Coronary artery (tissue), 2 donors: ENCODE results near the gene CFAP58.
"Not testable (repeated sequence)": the region's sequence is repeated elsewhere in the genome, so short reads cannot be mapped to it uniquely, and the experiment has no call there.

Experiments used
- DNase-seq: peaks from one replicate; pipeline ENCODE4 v3.0.0-alpha.2; 2017; ENCODE audit warnings: low spot score
- H3K27ac ChIP-seq, 2 donors: fragments of 200-600 bp; sonication (generic); one replicate each; pipeline ENCODE4 v1.5.1; 2016 to 2019
- H3K4me3 ChIP-seq: fragments of 200-600 bp; sonication (generic); 2 replicates; pipeline ENCODE4 v1.5.1; 2016; ENCODE audit warnings: mild to moderate bottlenecking, moderate library complexity
- CTCF ChIP-seq: fragments of 200-600 bp; sonication (generic); IDR thresholded peaks from one replicate; pipeline ENCODE4 v1.5.1; 2019; ENCODE audit warnings: antibody characterized with exemption

CFAP58 gene

GRCh38 chr10:104457543-104457828 is 103.9 kb downstream of the CFAP58 start:
- no peak overlapping the region for H3K4me3 ChIP-seq
- TF ChIP-seq CTCF, result no peak
- DNase-seq, result no peak

DNA sequence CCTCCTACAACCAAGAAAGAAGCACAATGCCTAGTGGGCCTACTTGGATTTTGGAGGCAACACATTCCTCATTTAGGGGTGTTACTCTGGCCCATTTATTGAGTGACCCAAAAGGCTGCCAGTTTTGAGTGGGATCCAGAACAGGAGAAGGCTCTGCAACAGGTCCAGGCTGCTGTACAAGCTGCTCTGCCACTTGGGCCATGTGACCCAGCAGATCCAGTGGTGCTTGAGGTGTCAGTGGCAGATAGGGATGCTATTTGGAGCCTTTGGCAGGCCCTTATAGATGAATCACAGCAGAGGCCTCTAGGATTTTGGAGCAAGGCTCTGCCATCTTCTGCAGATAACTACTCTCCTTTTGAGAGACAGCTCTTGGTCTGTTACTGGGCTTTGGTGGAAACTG is 111.9 kb downstream of the CFAP58 start:
- H3K27ac ChIP-seq, H3K4me3 ChIP-seq, DNase-seq: not testable (repeated sequence)

More at GRCh38 chr10:104457543-104457828, 103.9 kb downstream of the CFAP58 start:
- no peak overlapping the region for H3K27ac ChIP-seq

- H3K27ac ChIP-seq, H3K4me3 ChIP-seq, DNase-seq: not testable (repeated sequence)
Observed at GRCh38 chr10:104468818-104469217, 115.2 kb downstream of the CFAP58 start.

DNA sequence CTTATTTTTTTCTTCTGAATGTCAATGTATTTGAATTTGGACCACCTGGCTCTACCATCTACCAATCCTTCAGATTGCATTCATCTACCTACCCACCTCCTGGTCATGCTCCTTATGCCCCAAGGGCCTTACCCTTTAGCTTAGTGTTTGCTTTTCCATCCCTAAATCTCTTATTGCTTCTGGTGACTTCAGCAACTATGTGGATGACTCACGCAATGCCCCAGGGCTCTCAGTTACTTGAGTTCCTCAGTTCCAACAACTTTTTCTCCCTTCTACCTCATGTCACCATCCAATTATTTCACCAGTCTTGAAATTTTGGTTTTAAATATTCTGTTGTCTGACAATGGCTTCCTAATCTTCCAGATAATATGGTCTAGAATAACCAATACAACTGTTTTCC is 118.9 kb downstream of the CFAP58 start:
- no peak for DNase-seq
- Histone ChIP-seq H3K27ac (no peak overlapping the region), H3K4me3 (no peak overlapping the region)
- TF ChIP-seq CTCF, result no peak

- Histone ChIP-seq H3K27ac (no peak overlapping the region), H3K4me3 (no peak overlapping the region)
- no peak for DNase-seq
- TF ChIP-seq CTCF, result no peak
Observed at GRCh38 chr10:104472957-104473745, 119.5 kb downstream of the CFAP58 start.

GRCh38 chr10:104478380-104478779 is 124.7 kb downstream of the CFAP58 start:
- DNase-seq, result no peak
- Histone ChIP-seq H3K4me3 (no peak overlapping the region), H3K27ac (no peak overlapping the region)
- no peak for TF ChIP-seq CTCF

DNA sequence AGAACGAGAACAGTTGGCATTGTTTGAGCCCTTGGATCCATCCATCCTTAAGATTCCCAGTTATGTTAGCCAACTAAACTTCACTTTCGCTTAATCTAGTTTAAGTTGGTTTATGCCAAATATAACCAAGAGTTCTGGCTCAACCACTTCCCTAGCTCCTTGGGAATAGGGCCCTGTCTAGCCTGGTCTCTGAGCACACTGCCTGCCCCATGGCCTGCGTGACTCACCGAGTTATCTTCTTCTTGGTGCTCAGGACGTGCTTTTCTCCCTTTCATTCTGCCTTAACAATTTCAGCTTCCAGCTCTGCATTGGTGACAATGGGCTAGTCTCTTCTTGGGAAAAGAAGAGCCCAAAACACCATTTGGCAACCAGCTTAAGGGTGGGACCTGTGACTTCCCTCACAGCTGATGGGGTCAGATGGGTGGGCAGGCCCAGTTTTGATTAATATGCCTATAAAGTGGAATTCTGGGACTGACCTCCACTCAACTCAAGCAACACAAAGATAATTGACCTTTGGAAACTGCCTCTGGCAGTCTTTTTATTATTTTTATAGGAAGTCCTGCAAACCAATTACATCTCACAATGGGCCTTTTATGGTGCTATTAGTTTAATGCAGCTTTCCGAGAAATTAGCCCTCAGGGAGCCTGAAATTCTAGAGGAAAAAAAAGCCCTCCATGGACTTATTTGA is 126.4 kb downstream of the CFAP58 start:
- Histone ChIP-seq H3K4me3 (no peak overlapping the region), H3K27ac (no peak overlapping the region)
- no peak for DNase-seq
- no peak for TF ChIP-seq CTCF

- DNase-seq, result no peak
- H3K4me3 ChIP-seq, result no peak overlapping the region
- no peak overlapping the region for H3K27ac ChIP-seq
- no peak for TF ChIP-seq CTCF
Observed at GRCh38 chr10:104480797-104481196, 127.2 kb downstream of the CFAP58 start.
